ENCODE data around the gene GPS1.

GPS1 gene

GRCh38 chr17:82014971-82015310 is 36.8 kb upstream of the GPS1 start:
- DNase-seq (ENCODE audit: low read depth), result no peak

DNA sequence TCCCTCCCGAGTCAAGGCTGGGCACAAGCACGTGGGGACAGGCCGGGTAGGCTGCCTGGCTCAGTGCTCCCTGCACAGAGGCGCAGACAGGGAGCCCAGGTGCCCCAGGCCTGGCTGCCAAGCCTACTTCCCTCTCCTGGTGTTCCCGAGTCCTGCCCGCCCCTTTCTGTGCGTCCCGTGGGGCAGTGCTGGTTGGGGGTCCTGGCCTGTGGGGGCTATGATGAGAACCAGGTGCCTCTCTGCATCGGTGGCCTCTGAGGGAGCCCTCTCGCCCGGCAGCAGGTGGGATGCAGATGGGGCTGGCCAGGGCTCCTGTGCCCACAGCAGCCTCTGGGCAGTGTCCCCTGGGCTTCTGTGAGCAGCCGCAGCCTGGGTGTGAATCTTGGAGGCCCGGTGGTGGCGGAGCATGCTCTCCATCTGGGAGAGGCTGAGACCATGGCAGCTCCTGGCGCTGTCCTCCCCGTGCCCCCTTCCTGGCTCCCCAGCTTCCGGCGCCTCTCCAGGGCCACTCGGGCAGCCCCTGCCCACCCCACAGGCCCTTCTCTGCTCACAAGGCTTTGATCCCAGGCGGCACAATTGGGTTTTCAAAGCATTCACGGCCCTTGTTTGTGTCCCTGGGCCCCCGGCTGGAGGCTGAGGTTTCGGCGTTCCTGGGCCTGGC is 36.3 kb upstream of the GPS1 start:
- DNase-seq (ENCODE audit: low read depth), result no peak

DNA sequence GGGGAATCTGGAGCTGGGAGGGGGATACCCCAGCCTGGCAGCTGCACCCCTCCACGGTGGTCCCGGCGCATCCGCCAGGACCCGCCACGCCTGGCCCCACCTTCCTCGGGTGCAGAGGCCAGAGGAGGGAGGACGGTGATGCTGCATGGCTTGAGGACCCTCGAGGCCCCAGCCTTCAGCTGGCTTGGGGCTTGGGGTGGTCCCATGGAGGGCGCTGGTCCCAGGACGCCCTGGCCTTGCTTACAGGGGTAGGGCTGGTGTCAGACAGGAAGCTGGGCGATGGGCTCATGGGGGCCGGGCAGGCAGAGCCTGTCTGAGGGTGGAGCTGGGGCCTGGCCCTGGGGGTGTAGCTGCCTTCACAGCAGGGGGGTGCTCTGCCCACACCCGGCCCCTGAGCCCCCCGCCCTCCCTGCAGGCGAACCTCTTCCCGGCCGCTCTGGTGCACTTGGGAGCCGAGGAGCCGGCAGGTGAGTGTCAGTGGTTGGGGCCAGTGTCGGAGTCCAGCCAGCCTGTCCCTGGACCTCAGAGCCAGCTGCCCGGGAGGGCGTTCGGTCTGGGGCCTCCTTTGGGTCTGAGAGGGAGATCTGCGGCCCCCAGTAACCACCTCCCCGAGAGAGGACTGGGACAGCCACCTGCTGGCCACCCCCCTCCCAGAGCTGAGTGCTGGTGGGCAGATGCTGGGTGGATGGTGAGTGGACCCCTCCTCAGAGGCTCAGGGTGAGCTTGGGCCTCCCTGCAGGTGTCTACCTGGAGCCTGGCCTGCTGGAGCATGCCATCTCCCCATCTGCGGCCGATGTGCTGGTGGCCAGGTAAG is 35.4 kb upstream of the GPS1 start:
- no peak for DNase-seq (ENCODE audit: low read depth)

DNA sequence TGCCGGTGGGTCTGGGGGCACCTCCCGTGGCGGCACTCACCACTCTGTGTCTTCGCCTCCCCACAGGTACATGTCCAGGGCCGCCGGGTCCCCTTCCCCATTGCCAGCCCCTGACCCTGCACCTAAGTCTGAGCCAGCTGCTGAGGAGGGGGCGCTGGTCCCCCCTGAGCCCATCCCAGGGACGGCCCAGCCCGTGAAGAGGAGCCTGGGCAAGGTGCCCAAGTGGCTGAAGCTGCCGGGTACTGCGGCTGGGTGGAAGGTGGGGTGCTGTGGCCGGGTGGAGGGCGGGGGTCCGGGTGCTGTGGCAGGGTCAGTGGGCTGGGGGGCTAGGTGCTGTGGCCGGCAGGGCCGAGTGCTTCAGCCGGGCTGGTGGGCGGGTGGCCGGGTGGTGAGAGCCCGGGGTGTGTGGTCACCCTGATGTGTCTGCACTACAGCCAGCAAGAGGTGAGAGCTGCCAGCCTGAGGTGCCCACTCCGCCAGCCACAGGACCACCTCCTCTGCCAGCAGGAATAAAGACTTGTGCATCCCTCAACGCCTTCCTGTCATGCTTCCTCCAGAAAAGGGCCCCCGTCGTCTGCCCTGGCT is 34.7 kb upstream of the GPS1 start:
- no peak for DNase-seq (ENCODE audit: low read depth)

DNA sequence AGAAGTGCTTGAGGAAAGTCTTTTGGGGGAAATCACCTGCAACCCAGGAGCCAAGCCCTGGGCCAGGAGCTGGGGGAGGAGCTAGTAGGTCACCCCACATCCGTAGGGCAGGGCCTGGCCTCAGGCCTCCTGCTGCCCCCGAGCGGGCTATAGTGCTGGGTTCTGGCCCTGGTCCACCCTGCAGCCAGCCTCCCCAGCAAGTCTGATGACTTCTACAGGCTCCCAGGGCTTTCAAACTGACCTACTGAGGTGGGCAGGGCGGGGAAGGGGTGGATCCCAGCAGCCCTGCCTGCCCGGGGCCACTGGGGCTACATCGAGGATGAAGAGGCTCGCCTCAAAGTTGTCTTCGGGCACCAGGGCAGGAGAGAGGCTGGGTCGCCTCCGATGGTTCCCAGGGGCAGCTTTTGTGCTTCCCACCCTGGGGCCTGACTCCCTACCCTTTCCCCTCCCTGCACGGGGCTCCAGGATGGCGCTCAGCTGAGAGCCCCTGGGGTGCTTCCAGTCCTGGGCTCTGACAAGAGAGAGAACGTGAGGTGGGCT is 34.0 kb upstream of the GPS1 start:
- no peak for DNase-seq (ENCODE audit: low read depth)

DNA sequence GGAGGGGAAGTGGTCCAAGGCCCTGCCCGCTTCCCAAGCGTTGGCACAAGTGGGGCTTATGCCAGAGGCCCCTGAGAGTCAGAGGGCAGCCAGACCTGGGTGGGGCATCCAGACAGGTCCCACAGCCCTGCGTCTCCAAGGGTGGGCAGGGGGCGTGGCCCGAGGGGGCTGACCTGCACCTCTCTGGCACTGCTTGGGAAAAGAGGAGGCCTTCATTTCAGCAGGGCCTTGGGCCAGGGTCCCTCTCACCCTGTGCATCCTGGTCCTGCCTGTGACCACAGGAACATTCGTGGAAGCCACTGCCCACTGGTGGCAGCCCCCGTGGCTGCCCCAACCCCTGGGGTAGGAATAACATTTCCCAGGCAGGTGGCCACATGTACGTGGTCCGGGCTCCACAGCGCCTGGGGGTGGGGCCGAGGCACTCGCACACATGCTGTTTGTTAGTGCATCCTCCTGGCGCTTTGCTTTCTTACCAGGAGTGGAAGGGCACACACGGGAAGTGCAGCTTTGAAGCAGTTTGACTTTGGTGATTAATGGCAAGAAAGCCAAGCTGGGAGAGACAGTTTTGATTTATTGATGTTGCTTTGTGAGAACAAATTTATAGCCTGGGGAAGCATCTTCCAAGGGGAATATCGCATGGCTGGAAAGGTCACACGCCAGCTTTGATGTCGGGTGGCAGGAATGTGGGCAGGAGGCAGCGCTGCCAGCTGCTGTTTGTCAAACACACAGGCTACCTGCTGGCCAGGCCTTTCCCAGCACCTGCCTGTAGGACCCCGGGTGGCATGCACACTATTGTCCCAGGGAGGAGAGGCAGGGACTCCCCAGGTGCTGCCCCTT is 33.3 kb upstream of the GPS1 start:
- DNase-seq (ENCODE audit: low read depth), result no peak

- no peak for DNase-seq (ENCODE audit: low read depth)
Measured at GRCh38 chr17:82018989-82019689, 32.6 kb upstream of the GPS1 start.

DNA sequence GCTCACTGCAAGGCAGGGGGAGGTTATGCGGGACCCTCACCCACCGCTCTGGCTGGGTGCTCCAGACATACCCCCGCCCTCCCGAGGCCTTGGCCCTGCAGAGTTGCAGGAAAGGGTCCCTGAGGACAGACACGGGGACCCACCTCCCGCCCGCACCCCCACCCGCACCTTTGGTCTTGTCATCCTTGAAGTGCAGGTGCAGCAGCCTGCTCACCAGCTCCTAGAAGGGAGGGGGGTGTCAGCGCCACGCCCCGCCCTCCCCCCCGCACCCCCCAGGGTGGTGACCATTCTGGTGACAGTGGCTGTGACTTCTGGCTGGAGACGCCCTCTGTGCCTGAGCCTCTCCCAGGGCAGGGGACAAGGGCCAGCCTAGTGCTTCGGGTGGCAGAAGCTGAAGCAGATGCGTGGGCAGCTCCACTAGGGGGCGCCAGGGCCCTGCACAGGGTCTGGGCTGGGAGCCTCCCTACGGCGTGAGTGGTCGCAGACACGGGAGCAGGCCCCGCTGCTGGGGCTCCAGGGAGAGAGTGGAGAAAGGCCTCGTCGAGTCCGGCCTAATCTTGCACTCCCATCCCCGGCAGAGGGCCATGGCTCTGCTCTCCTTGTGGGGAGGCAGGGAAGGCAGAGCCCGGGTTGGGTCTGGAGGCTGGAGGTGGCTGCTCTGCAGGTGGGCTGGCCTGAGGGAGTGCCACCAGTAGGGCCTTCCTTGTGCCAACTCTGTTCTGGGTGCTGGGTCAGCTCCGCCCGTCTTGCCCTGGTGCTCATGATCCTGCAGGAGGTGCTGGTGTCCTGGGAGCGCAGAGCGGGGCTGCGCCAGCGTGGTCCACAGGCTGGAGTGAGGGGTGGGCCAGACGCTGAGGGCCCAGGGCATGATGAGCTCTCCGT is 31.8 kb upstream of the GPS1 start:
- DNase-seq (ENCODE audit: low read depth), result no peak

- no peak for DNase-seq (ENCODE audit: low read depth)
Measured at GRCh38 chr17:82020572-82021106, 31.1 kb upstream of the GPS1 start.

DNA sequence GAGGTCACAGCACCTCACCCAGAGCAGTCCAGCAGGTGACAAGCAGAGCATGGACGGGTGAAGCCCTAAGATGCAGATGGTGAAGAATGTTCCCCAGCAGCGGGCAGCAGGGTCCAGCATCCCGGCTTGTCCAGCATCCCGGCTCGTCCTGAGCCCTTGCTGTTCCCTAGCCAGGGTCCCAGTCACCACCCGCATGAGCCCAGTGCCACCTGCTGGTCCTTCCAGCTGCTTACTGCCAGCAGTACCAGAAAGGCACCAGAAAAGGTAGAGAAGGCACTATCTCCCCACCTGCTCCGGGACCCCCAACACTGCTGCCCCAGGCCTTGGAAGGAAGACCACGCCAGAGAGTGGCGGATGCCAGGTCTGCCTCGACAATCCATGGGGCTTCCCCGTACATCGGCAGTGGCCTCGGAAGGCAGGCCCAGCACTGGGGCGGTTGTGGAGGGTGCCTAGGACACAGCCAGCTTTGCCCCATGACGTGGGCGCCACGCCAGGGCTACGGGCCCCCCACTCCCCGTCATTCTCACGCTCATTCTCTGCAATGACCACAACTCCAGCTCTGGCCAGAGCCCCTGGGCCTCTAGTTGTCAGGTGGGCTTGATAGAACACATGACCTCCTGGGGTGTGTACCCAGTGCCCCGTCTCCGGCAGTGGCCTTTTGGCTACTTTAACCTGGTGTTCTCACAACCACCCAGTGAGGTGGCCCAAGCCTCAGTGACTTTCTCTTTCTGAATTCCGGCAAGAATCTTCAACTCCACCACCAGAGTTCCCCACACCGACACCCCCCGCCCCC is 30.4 kb upstream of the GPS1 start:
- no peak for DNase-seq (ENCODE audit: low read depth)

DNA sequence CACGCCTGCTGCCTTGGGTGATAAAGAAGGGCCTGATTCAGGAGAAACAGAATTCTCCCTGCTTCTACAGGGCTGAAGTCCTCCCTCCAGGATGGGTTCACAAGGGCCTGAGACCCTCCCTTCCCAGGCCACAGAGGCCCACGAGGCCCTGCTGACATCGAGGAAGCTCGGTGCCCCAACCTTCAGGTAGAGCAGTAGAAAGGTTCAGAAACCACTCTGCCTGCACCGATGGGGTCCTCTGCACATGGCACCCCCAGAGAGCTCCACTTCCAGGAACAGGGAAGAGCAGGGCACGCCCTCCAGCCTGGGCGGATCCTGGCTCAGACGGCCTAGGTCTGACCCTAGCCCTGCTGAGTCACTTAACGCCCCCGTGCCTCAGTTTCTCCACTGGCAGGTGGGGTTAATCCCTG is 29.8 kb upstream of the GPS1 start:
- no peak for DNase-seq (ENCODE audit: low read depth)

DNA sequence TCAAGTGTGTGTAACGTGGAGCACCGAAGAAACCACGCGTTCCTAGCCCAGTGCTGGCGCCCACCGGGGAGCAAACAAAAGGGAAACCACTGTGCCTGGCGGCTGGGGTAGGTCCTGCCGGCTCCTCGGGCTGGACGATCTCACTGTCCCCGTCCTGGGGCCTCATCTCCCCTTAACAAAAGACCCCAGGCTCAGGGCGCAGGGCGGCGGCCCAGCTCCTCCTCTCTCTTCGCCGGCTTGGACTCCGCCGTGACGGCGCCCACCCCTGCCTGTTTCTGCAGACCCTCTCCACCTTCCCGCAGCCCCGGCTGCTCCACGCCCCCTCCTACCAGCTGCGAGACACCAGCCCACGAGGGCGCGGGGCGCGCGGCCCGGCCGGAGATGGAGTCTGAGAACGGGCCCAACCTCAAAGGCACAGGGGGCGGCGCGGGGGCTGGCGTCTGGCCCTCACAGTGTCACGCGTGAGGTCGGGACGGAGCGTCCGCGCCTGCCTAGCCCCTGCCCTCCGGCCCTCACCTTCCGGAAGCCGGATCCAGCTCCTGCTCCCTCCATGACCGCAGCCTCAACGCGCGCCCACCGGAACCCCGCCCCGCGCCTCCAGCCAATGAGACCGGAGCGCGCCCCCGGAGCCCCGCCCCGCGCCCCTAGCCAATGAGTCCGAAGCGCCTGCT is 29.3 kb upstream of the GPS1 start, which contains the start of gene CENPX:
Gene CENPX, minus strand, starts transcription at position 569 of the 671 bp plus-strand sequence. Its CDS starts 17 bp downstream, at position 552.
- no peak for DNase-seq (ENCODE audit: low read depth)

- DNase-seq (ENCODE audit: low read depth), result peak; percentile 94
Measured at GRCh38 chr17:82022981-82023446, 28.7 kb upstream of the GPS1 start, which contains the start of gene LRRC45. Gene LRRC45 (plus strand): TSS chr17:82023305. CDS start chr17:82023644, 339 bp downstream.

GRCh38 chr17:82023447-82024241 is 28.1 kb upstream of the GPS1 start:
- DNase-seq (ENCODE audit: low read depth), result no peak

DNA sequence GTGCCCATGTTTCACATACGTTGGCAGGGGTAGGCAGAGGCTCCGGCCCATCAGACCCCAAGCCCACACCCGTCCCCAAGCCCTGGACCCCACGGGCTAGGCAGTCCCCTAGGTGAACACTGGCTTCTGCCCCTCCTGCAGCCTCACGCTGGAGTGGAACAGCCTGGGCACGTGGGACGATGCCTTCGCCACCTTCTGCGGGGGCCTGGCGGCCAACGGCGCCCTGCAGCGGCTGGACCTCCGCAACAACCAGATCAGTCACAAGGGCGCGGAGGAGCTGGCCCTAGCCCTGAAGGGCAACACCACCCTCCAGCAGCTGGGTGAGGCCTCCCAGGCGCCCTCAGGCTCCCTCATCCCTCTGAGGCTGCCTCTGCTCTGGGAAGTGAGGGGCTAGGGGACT is 26.8 kb upstream of the GPS1 start:
- DNase-seq (ENCODE audit: low read depth), result no peak

DNA sequence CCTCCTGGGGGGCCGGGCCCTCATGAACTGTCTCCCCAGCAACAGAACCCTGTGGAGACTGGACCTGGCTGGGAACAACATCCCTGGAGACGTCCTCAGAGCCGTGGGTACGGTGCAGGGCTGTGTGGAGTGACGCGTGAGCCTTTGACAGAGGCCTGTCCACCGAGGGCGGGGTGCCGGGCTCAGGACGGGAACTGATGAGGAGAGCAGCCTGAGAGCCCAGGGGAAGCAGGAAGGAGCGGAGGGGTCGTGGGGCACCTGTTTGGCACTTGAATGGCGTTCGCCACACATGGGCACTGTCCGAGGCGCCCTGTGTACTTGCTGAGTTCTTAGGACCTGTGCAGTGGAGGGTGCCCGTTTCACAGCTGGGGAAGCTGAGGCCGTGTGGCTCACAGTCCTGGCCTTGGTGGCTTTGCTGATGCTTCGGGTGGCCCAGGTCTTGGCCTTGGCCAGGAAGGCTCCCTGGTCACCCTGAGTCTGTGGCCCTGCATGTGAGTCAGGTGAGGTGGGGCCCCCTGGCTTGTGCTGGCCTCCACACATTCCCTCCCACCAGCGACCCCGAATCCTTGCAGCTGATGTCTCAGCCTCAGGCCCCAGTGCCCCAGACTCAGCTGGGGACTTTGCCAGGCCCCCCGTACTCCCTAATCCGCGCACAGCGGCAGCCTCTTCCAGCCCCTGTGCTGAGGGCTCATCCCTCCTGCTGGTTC is 26.1 kb upstream of the GPS1 start:
- no peak for DNase-seq (ENCODE audit: low read depth)

DNA sequence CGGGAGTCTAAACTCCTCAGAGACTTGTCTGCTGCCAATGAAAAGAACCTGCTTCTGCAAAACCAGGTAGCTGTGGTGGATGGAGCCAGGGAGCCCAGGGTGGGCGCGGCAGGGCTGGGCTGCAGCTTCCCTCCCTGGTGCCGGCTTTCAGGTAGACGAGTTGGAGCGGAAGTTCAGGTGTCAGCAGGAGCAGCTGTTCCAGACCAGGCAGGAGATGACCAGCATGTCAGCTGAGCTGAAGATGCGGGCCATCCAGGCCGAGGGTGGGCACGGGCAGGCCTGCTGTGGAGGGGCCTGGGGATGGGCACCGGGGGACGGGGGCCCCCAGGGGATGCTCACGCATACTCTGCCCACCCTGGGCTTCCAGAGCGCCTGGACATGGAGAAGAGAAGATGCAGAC is 23.5 kb upstream of the GPS1 start:
- no peak for DNase-seq (ENCODE audit: low read depth)

Data from HS-5 (cell line).